NCI-H2196 treated with DMSO at 0.1 percent for 48 hours (cell line): ENCODE measurements around the gene RGMA.
"Not testable (repeated sequence)": the region's sequence is repeated elsewhere in the genome, so short reads cannot be mapped to it uniquely, and the experiment has no call there.

Experiments used
- DNase-seq: peaks from one replicate; lab custom pipeline; 2025; ENCODE audit not compliant: unreplicated experiment; lab: John Stamatoyannopoulos, UW

Gene RGMA

GRCh38 chr15:93068581-93069199 is 20.3 kb downstream of the RGMA start:
- DNase-seq: no peak

GRCh38 chr15:93067649-93068085 is 21.3 kb downstream of the RGMA start:
- DNase-seq: no peak

- no peak for DNase-seq
These were observed 22.0 kb downstream of the RGMA start for GRCh38 chr15:93066834-93067648.

GRCh38 chr15:93066224-93066681 is 22.8 kb downstream of the RGMA start:
- DNase-seq: no peak

DNA sequence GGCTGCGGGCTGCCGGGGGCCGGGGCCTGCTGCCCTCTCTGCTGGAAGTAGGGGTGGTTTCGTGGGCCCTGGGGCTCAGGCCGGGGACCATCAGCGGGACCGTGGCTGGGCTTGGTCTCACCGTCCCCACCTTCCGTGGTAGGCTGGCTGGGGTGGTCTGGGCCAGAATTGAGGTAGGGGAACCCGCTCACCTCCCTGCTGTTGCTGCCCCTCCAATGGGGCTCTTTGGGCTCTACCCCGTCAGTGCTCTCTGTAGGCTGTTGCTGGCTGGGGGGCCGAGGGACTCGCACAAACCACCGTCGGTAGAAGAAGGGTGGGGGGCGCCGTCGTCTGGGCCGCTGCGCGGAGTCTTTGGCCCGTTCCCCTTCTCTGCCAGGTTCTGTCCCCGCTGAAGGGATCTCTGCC is 23.4 kb downstream of the RGMA start:
- DNase-seq: no peak

DNA sequence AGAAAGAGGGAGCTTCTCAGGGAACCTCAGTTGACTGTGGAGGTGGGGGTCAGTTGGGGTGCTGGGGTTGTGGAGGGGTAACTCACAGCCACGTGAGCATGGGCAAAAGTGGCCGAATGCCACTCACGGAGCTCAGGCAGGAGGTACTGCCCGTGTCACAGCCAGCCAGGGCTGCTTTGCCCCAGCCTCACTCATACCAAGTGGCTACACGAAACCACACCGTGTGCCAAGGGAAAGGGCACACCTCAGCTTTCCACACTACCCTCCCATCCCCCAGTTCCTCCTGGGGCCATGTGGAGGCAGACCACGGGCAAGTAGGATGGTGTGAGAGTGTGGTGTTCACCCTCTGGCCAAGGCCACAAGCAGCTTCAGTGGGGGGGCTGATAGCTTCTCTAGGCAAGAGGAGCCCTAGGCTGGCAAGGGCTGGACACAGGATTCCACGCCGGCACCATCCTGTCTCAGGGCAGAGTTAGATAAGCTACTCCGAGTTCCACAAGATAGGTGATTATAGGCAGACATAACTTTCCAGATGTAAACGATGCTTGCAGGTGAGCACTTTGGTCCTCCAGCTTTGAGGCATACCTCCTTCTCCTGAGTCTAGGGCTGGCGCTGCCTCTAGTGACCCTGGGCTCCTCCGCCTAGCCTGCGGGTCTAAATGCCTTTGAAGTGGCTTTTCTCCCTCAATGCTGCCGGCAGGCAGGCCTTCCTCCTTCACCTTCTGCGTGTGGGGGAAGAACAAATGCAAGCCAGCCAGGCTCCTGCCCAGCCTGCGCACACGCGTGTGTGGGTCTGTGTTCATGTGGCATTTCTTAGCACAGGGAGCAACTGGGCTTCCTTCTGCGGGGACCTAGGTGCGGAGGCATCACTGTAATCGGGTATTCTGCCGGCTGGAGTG is 25.0 kb downstream of the RGMA start:
- DNase-seq: no peak

DNA sequence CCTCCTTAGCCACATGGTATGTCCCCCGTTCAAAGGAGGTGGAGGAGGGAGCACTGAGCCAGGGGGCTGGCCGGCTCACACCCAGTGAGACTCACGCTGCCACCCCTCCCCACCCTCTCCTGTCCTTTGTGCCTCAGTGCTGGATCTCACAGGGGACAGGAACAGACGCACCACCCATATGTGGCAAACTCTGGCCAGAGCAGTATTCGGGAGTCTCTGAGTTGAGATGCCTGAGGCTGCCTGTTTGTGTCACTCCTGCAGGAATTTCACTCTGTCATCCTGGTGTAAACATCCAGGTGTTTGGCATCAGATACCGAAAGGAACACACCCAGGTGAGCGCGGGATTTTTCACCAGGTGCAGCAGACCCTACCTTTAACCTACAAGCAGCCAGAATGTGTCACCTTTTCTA is 25.7 kb downstream of the RGMA start:
- no peak for DNase-seq

GRCh38 chr15:93062628-93063261 is 26.3 kb downstream of the RGMA start:
- not testable (repeated sequence) for DNase-seq

DNA sequence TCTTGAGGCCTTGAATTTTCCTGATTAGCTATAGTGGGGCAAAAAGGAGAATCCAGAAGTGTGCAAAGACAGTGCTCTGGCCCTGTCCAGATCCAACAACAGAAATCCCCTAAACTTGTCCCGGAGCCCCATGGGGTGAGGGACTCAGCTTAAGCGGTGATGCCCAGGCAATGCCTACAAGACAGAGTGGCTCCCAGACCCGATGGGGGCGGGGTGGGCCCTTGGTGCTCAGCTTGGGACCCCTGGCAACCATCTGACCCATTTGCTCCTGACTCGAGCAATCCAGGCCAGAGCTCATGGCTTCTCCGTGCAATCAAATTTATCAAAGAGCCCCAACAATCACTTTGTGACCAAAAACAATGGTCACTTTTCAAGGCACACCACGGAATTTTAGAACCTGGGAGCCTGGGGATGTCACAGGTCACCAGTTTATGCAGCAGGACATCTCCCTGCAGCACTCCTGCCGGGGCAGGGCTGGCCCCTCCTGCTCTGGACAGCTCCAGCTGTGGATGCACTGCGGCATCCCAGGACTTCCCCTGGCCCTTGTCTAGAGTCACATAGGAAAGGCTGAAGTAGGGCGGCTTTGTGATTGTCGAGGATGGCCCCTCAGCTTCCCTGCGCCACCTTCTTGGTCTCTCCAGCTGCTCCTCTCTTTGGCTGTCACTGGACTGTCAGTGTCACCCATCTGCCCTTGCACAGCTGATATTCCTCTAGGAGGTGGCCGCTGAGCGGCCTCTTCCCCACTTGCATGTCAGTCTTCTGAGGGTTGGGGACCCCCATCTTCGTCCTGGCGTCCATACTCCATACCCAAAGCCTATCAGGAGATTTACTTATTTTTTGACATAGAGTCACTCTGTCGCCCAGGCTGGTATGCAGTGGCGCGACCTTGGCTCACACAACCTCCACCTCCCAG is 28.4 kb downstream of the RGMA start:
- DNase-seq: no peak

DNA sequence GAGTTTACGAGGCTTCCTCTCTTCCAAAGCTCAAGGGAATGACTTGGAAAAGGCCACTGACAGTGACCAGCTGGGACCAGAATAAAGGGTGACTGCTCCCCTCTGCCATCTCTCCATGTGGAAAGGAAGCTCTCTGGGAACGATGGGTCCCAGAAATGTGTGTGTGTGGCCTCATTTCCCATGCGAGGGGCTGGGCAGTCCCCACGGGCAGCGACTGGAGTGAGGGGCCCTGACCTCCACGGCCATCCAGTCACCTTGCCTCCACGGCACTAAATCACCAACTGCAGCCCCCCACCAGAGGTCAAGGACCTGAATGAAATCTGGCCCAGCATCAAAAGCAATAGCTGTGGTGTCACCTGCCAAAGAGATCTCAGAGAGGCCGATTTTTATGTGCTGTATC is 29.6 kb downstream of the RGMA start:
- no peak for DNase-seq

- no peak for DNase-seq
These were observed 30.0 kb downstream of the RGMA start for GRCh38 chr15:93058904-93059427.

DNA sequence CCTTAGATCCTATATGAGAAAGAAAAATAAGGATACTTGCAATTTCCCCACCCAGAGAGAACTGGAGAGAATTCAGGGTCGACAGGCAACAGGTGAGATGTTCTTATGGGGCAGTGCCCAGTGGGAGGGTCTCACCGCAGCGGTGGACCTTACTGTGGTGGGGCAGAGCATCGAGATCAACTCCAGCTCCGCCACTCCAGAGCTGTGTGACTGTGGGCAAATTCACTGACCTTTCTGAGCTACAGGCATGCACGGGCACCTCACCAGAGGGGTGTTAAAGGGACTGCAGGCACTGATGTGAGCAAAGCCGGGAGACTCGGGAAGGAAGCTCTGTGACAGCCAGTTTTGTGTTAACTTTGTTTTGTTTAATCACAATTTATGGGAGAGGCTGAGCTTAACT is 30.9 kb downstream of the RGMA start:
- DNase-seq: no peak

GRCh38 chr15:93057618-93058017 is 31.4 kb downstream of the RGMA start:
- DNase-seq: no peak

DNA sequence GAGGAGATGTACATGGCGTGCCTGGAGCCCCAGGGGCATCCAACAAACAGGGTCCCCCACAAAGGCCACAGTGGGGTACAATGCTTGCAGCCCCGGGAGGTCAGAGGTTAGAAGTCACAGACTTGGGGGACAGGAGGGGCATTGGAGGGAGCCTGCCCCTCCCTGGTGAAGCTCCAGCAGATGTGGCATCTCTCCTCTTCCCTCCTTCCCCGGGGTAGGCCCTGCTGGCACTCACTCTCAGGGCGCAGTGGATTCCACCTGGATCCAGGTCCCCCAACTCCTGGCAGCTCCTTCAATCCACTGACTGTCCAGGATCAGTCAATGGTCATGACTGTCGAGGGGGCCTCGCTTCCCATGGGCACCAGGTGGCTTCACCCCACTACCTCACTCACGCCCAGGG is 32.2 kb downstream of the RGMA start:
- no peak for DNase-seq

DNA sequence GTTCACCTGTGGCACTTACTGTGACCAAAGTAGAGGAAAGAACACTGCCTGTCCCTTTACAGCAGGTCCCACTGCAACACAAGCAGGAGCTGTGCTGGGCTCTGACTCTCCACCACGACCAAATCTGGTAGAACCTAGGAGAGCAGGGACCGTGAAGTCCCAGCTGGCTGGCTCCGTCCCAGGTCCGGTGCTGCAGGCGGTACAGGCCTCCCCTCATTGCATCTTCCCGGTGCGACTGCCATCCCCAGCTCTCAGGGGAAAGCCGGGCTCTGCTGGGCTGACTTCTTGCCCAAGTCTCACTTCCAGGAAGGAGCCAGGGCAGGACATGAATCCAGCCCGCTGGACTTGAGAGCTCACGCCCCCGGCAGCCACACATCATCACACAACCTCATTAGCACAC is 33.8 kb downstream of the RGMA start:
- DNase-seq: no peak

- DNase-seq: no peak
These were observed 36.7 kb downstream of the RGMA start for GRCh38 chr15:93052090-93052879.

DNA sequence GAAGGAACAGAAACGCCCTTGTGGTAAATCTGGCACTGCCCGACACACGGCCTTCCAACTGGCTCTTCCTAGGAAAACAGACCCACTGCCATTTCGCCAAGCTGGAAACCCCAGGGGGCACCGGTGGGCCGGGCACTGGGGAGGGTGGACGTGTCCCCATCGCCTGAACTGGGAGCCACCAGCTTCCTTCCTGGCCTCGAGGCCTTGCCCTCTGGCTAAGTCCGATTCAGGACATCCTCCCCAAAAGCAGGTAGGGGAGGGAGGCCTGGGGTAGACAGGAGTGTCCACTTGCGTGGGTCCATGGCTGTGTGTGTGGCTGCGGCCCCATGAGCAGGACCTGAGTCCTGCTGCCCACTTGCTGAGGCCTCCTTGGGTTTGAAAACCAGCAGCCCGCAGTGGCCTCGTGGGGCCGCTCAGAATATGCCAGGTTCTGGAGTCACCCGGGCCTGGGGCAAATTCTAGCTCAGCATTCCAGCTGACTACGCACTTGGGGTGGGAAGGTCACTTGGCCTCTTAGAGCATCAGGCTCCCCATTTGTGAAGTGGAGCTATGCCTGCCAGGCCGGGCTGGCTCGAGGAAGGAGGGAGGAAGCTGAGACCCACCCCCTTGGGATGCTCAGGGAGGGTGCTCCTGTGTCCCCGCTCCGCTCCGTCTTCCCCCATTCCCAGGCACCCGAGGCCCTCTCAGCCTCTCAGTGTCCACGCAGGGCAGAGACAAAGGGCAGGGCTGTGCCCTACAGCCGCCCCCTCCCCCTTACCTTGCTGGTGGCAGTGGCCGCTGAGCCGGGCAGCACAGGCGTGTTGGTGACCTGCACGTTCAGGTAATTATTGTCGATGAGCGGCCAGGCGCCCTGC is 37.5 kb downstream of the RGMA start:
- DNase-seq: no peak

- no peak for DNase-seq
These were observed 38.4 kb downstream of the RGMA start for GRCh38 chr15:93050648-93051047.
